A549 treated with RU486 at 1 μM for 4 hours (cell line): ENCODE measurements around the gene ARHGDIB. TPM values are rescaled to one million over a fixed set of nuclear protein-coding genes. Genes with fewer than 3 reads are reported as not detected.

Experiments
- total RNA-seq: library from RNA; stranded (reverse); fragments of 200-300 nt; extraction: Qiagen RNA extraction; gene quantifications from 5 replicates; pipeline ENCODE4 v1.2.3, GENCODE V29; 2022; ENCODE audit warnings: low read depth

The ARHGDIB gene
- total RNA-seq = 1.0 to 1.9 TPM (median 1.4 TPM) in 5 replicates

GRCh38 chr12:14961466-14962152, at the start of gene ARHGDIB:
TSS of gene ARHGDIB (minus strand) at chr12:14961601. CDS start at chr12:14950712, 10,889 bp downstream.

GRCh38 chr12:14972816-14973215, 11.4 kb upstream of the ARHGDIB start, which contains the start of gene PDE6H:
TSS of gene PDE6H (plus strand) at chr12:14973042. CDS start at chr12:14978013, 4,971 bp downstream.

GRCh38 chr12:14938301-14938700, 23.1 kb downstream of the ARHGDIB start, which contains the start of gene ERP27:
TSS of gene ERP27 (minus strand) at chr12:14938537. CDS start at chr12:14938508, 29 bp downstream.

Other genes with a start within 250 kb of the ARHGDIB start
- gene WBP11, start 158.1 kb downstream of the ARHGDIB start, total RNA-seq = 46.8 to 52.0 TPM (median 50.0 TPM) in 5 replicates
- gene C12orf60, start 157.9 kb downstream of the ARHGDIB start, total RNA-seq = 0.95 to 1.9 TPM (median 1.7 TPM) in 5 replicates
- gene SMCO3, start 147.4 kb downstream of the ARHGDIB start, total RNA-seq = not detected in 5 replicates
- gene ART4, start 118.1 kb downstream of the ARHGDIB start, total RNA-seq = 0.16 TPM in 1 of 5 replicates, not detected in the others
- gene MGP, start 75.7 kb downstream of the ARHGDIB start, total RNA-seq = not detected in 5 replicates
- not detected in 5 replicates for gene ERP27, start 23.1 kb downstream of the ARHGDIB start, total RNA-seq
- gene PDE6H, start 11.4 kb upstream of the ARHGDIB start, total RNA-seq = not detected in 5 replicates